Body of pancreas (tissue), 4 donors: ENCODE results near the gene ATP5MC2.

ENCODE experiments used
- CTCF ChIP-seq, 7 experiments: fragments of 450-650 bp in 4 of 7; fragments of 200-600 bp in 3 of 7; sonication (generic) in 3 of 7; IDR thresholded peaks; one replicate each; pipeline ENCODE4 v1.5.1; 2016 to 2019; ENCODE audit warnings: antibody characterized with exemption in 7 of 7
- POLR2A ChIP-seq, 3 donors: fragments of 450-650 bp; IDR thresholded peaks; one replicate each; pipeline ENCODE4 v1.6.1; 2016; ENCODE audit warnings: antibody characterized with exemption in 3 of 3, mild to moderate bottlenecking in 2 of 3

- no peak for TF ChIP-seq CTCF (IDR thresholded peaks at IDR 0.05)
- no peak for TF ChIP-seq POLR2A (IDR thresholded peaks at IDR 0.05)
Observed at GRCh38 chr12:53698948-53699677, 23.2 kb upstream of the ATP5MC2 start.
